ENCODE measurements around the gene MRPL1. TPM values are rescaled to one million over a fixed set of nuclear protein-coding genes. Genes with fewer than 3 reads are reported as not detected.

The MRPL1 gene
- total RNA-seq, 4 donors from 2014 or later = 12.1 to 25.9 (median 19.0) TPM

DNA sequence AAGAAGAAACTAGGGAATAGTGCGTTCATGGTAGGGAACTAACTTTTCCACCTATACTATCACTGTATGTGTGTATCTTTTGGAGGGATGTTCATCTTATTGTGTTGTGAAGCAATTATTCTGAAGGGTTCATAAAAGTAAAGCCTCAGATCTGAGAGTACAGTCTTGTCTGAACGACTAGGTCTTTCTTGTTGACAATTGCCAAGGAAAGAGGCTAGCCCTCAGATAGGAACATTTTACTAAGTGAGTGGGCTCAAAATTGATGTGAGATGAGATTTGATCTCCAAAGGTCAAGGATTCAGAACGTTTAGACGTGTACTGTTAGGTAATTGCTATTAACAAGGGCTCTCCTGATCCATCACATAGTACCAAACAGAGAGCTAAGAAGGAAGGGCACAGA, 28.2 kb upstream of the MRPL1 start:
- Histone ChIP-seq H3K27ac (no peak overlapping the region), H3K4me3 (replicated peaks in 1 of 3) (no peak overlapping the region), H3K4me1 (no peaks in the 10 kb centered on the region), H3K27me3 (no peaks in the 10 kb centered on the region), H3K36me3 (no peaks in the 10 kb centered on the region), H3K9me3 (no peaks in the 10 kb centered on the region)
- no peak for DNase-seq
- 44 to 50% methylated on average over 4 of the region's 4 CpGs for WGBS, 2 donors
- TF ChIP-seq CTCF (IDR thresholded peaks at IDR 0.05) (no peak), POLR2A (IDR thresholded peaks at IDR 0.05) (no peak)
- intact Hi-C loops (cut with DNase I) = no loop called here

DNA sequence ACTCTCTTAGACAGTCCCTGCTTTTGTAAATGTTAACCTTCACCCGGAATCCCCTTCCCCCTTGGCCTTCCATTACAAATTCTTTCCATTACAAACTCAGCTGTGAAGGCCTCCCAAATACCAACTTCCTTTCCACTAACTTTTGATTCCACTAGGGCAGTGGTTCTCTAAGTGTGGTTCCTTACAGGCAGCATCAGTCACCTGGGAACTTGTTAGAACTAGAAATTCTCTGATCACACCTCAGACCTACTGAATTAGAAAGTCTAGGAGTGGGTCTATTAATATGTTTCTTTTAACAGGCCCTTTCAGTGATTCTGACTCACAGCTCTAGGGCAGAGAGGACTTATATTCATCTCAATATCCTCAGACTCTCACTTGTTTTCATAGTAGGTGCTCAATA, 19.0 kb upstream of the MRPL1 start:
- intact Hi-C loops (cut with DNase I) = no loop called here
- TF ChIP-seq CTCF (IDR thresholded peaks at IDR 0.05) = no peak
- no peak for TF ChIP-seq POLR2A (IDR thresholded peaks at IDR 0.05)
- no peak overlapping the region for H3K4me3 ChIP-seq (replicated peaks in 1 of 3)
- 48 to 65% methylated on average over 1 of the region's 1 CpG for WGBS, 2 donors
- H3K27me3 ChIP-seq = no peaks in the 10 kb centered on the region
- H3K27ac ChIP-seq = no peak overlapping the region
- H3K9me3 ChIP-seq = no peaks in the 10 kb centered on the region
- DNase-seq = no peak
- no peaks in the 10 kb centered on the region for H3K4me1 ChIP-seq
- H3K36me3 ChIP-seq = no peaks in the 10 kb centered on the region

DNA sequence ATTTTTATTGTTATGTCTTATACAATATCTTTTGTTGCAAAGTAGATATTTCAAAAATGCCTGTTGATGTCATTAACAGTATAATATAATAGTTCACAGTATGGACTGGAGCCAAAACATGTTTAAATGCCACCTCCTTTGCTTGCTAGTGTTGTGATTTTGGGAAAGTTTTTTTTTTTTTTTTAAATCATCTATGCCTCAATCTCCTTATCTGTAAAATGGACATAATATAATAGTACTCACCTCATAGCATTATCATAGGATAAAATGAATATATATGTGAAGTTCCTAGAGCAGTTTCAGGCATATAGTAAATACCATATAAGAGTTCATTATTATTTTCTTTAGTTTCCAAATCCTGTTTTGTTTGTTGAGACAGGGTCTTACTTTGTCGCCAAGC, 18.3 kb upstream of the MRPL1 start:
- 91 to 95% methylated on average over 1 of the region's 1 CpG for WGBS, 2 donors
- no peaks in the 10 kb centered on the region for H3K27me3 ChIP-seq
- no peak for DNase-seq
- H3K4me1 ChIP-seq = no peaks in the 10 kb centered on the region
- intact Hi-C loops (cut with DNase I) = no loop called here
- H3K27ac ChIP-seq = no peak overlapping the region
- no peaks in the 10 kb centered on the region for H3K9me3 ChIP-seq
- H3K4me3 ChIP-seq (replicated peaks in 1 of 3) = no peak overlapping the region
- no peaks in the 10 kb centered on the region for H3K36me3 ChIP-seq
- TF ChIP-seq POLR2A (IDR thresholded peaks at IDR 0.05) = no peak
- no peak for TF ChIP-seq CTCF (IDR thresholded peaks at IDR 0.05)

DNA sequence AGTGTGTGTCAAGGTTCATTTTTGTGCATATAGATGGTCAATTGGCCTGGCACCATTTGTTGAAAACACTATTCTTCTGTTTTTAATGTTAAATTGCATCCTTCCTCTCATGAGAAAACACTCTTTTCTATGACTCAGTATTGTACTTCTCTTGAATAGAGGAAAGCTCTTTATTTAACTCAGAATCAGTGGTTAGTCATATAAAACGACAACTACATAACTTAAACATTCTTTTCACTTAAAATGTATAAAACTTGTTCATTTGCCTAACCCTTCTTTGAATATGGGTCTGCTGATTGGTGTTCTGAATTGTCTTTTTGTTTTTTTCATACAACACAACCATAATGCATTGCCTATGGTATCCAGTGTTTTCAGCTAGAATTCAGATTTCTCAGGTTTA, 17.2 kb upstream of the MRPL1 start:
- Histone ChIP-seq H3K4me1 (no peaks in the 10 kb centered on the region), H3K36me3 (no peaks in the 10 kb centered on the region), H3K27me3 (no peaks in the 10 kb centered on the region), H3K27ac (no peak overlapping the region), H3K9me3 (no peaks in the 10 kb centered on the region), H3K4me3 (replicated peaks in 1 of 3) (no peak overlapping the region)
- intact Hi-C loops (cut with DNase I) = no loop called here
- TF ChIP-seq CTCF (IDR thresholded peaks at IDR 0.05) = no peak
- no peak for TF ChIP-seq POLR2A (IDR thresholded peaks at IDR 0.05)
- WGBS, 2 donors = 77 to 84% methylated on average over 1 of the region's 1 CpG
- DNase-seq = no peak

DNA sequence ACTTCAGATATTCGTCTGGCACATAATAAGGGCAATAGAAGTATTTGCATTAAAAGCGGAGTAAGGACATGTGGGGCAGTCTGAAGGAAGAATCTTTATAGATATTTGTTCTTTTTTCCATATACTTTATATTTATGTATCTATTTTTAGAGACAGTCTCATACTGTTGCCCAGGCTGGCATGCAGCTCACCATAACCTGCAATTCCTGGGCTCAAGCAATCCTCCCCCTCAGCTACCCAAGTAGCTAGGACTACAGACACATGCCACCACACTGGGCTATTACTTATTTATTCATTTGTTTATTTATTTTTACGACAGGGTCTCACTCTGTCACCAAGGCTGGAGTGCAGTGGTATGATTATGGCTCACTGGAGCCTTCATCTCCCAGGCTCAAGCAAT, 16.7 kb upstream of the MRPL1 start:
- Histone ChIP-seq H3K4me3 (replicated peaks in 1 of 3) (no peak overlapping the region), H3K36me3 (no peaks in the 10 kb centered on the region), H3K4me1 (no peaks in the 10 kb centered on the region), H3K9me3 (no peaks in the 10 kb centered on the region), H3K27ac (no peak overlapping the region), H3K27me3 (no peaks in the 10 kb centered on the region)
- intact Hi-C loops (cut with DNase I) = no loop called here
- DNase-seq = no peak
- 89 to 92% methylated on average over 3 of the region's 3 CpGs for WGBS, 2 donors
- TF ChIP-seq POLR2A (IDR thresholded peaks at IDR 0.05) (no peak), CTCF (IDR thresholded peaks at IDR 0.05) (no peak)

Measured in thyroid gland (tissue), 4 donors.